Islet of Langerhans (tissue), 1 donor: ENCODE data around the gene CDK6.
A peak's percentile ranks its signal among the peaks of the same experiment; 100 is the strongest.

Source experiments
- FAIRE-seq: peaks from one replicate; lab custom pipeline; 2011; peaks lifted over from hg19 to GRCh38; lab: Jason Lieb, UNC

CDK6 gene

DNA sequence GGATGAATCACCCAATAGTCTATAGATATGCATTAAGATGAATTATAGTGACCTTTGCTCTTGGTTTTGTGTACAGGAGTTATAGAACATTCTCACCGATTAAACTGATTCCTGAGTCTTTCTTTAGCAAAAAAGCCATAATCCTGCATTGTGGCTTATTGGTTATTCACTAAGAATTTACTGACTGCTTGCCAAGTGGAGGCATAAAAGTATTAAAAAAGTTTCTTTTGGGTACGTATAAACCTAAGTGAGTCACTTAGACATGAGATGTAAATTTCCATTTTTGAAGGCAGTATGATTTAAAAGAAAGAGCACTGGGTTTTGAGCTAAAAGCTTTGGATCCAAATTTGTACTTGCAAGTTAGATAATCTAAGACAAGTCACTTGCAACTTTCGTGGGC, 100.7 kb downstream of the CDK6 start:
- FAIRE-seq: no peak

DNA sequence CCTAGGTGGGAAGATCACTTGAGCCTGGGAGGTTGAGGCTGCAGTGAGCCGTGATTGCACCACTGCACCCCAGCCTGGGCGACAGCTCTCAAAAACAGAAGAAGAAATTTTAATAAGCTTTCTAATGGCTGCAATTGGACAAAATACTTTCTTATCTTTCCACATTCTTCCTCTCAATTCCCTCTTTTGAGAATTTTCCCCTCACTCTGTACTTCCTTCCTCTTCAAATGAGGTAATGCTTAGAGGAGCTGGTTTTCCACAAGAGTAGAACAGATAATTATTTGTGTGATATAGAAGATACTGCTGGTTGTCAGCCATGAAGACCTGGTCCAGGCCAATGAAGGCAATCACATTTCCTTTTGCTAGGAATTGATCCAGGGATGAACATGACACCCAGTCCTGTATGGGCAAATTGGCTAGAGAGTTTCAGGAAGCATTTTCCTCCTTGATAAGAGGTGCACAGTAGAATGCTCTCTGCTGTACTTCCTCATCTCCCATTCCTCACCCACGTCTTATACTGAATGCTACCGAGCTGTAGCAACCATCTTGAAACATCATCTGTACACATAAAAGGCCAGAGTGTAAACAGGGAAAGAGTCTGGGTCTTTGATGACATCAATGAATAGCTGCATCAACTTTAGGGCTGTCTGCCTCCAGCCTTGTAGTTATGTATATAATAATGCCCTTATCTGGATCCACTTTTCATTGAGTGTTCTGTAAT, 103.9 kb downstream of the CDK6 start:
- no peak for FAIRE-seq

DNA sequence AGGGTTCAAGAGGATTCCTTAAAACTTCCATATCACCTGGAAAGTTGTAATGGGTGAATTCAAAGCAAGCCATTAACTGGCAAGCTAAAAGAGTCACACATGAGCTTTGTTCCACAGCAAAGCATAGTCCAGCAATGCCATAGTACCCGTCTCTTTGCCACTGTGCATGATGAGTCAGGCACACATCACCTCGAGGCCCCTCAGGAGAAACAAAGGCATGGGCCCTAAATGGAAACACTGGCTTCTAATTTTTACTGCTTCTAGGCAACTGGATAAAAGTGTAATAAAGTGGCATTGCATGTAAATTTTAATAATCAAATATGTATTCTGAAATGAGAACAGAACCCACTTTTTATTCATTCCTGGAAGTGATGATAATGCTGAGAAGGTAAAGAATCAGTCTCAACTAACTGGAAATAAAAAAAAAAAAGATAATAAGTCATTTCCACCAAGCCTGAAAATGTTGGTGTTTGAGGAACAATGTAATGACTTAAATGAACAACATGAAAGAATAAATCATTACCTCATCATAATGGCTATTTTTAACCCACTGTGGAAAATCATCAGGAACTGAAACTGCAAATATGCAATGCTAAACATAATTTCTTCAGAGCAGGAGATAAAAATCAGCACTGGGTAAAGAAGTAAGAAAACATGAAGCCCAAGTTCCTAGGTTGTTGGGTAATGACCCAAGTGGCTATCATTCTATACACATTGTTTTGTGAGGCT, 104.9 kb downstream of the CDK6 start:
- FAIRE-seq: peak; percentile 98

DNA sequence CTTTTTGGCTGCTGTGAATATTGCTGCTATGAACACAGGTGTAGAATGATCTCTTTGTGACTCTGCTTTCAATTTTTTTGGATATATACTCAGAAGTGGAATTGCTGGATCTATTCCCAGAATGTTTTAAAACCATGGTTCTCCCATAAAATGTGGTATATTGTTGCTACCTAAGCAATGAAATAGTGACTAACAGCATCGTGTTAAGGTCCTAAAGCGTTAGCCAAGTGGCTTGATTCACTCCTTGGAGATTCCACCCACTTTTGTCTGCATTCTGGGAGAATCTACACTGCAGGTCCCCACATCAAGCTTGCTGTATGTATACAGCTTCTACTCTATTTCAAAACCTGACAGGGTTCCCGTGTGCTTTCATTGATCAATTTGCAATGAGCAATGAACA, 105.6 kb downstream of the CDK6 start:
- no peak for FAIRE-seq

DNA sequence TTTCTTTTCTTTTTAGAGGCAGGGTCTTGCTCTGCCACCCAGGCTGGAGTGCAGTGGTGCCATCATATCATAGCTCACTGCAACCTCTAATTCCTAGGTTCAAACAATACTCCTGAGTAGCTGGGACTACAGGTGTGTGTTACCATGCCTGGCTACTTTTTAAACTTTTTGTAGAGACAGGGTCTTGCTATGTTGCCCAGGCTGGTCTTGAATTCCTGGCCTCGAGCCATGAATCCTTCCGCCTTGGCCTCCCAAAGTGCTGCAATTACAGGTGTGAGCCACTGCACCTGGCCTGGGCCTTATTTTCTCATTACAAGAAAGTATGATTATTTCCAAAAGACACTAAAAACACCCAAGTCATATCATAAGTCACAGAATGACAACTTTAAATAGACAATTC, 106.6 kb downstream of the CDK6 start:
- no peak for FAIRE-seq

DNA sequence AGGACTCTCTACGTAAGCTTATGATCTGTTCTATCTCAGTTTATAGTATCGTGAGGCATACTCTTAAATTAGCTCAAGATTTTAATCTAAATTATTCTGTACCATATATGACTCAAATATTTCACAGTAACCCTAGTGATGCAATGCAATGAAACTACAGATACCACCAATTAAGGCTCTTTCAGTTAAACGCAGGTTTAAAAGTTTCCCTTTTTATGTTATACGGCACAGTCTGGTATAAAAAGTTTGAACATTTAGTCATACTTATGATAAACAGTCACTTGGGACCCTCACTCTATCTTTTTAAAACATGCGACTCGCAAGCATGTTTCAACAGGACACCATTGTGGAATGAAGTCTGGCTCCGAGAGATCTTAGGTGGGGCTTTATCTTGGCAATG, 107.2 kb downstream of the CDK6 start:
- FAIRE-seq: no peak

DNA sequence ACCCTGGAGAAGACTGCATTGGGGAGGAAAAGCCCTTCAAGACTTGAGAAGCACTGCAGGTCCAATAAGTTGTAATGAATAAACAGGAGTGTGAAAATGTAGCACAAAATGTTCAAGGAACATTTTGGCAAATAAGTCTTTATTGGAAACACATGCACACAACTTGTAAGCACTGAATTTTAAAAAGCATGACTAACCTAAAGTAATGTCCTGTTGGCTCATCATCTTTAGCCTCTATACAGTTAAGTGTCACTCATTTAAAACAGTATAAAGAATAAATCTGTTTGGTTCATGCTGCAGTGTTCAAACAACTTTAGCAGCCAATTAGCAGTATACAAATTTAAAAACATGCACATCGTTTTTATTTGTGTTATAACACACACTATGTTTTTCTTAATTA, 108.6 kb downstream of the CDK6 start:
- no peak for FAIRE-seq

DNA sequence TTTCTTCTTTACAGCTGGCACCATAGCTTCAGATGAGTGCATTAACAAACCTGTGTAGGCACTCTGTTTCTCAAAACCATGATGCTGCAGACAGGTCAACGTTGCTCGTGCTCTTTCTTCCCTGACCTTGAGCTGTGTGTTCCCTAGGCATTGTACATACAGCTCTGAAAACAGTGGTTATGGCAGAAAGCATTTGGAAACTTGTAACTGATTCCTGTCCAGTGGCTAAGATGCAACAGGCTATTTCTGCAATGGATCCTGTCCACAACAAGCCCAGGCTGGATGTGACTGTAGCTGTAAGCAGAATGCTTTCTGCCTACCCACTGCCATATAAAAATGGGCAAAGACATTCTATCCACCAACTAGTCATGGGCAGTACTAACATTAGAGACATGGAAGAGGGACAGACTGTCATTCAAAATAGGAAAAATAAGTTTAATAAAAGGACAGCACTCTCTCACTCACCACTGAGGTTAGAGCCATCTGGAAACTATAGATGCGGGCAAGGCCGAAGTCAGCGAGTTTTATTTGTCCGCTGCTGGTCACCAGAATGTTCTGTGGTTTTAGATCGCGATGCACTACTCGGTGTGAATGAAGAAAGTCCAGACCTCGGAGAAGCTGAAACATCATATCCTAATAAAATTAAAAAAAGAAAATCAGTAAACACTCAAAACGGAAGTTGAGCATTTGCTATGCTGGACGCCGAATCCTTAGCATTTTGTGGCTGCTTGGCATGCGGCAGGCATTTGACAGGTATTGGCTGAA, 111.0 kb downstream of the CDK6 start:
- no peak for FAIRE-seq

DNA sequence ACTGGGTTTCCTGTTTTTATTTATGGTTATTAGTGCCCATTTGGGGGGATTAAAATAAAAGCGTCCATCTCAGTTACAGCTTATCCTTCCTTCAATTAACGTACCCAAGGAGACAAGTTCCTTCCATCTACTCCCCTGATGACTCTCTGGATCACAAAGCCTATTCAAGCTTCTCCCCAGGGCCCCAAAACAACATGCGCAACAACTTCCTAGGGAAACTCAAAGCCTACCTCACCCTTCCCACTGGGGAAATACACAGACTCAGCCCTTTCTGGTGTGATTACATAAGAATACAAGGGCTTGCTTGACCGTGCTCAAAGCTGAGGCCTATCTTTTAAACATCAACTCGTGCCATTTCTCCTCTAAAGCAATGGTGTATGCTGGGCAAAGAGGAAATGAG, 112.4 kb downstream of the CDK6 start:
- FAIRE-seq: no peak

DNA sequence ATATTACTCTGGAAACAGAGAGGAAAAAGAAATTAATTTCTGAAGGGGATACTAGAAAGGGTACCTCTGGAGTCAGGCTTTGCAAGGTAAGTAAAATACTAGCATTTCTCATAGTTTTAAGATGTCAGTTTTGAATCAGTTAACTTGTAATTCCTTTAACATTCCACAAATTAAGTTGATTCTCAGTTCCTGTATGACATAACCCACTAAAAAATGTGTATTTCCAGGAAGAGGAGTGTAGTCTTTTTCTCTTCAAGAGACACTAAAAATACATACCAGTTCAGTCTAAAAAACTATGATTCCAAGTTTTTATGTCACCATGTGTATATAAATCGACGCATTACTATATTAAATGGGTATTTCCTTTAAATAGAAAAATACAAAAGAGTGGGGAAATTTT, 113.2 kb downstream of the CDK6 start:
- peak; percentile 84 for FAIRE-seq

DNA sequence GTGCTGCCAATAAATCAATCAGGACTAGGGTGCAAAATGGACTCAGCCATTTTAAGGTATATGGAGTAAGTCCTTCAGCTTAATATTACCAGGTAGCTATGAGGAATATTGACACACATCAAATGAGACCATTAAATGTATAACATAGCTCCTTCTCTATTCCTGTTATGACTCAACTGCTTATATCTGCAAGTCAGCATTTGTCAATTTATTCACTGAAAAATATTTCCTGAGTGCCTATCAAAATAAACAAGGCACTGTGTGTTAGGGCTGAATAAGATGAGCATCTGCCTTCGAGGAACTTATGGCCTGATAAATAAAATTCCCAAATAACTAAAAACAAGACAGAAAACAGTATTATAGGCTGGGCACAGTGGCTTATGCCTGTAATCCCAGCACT, 113.8 kb downstream of the CDK6 start:
- FAIRE-seq: no peak

DNA sequence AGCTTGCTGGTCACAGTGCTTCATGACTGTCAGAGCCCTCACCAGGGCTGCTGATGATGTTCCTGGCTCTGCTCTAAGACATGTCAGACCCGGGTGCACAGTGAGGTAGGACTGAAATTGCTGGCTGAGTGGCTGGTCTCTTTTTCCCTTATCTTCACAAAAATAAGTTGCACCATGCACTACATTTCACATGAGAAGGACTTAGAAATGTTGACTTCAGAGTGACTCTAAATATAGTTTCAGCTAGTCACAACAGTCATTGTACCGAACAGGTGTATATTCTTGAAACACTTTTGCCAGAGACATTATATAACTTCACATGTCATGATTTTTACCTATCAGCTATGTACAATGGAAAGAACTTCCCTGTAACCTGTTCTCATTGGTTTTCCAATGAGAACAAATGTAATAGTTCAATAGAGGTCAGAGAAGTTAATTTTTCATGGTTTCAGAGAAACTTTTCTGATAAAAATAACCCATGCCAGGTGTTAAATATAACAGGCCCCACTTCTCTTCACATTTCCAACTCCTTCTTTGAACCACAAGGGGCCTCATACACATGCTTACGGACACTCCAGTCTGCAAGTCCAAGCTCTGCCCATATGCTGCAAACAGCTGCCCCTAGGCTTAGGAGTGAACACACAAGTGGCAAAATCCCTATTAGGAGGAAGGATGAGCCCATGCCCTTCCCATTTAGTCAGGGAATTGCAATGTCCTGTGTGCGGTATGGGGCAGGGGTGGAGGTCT, 115.6 kb downstream of the CDK6 start:
- no peak for FAIRE-seq

DNA sequence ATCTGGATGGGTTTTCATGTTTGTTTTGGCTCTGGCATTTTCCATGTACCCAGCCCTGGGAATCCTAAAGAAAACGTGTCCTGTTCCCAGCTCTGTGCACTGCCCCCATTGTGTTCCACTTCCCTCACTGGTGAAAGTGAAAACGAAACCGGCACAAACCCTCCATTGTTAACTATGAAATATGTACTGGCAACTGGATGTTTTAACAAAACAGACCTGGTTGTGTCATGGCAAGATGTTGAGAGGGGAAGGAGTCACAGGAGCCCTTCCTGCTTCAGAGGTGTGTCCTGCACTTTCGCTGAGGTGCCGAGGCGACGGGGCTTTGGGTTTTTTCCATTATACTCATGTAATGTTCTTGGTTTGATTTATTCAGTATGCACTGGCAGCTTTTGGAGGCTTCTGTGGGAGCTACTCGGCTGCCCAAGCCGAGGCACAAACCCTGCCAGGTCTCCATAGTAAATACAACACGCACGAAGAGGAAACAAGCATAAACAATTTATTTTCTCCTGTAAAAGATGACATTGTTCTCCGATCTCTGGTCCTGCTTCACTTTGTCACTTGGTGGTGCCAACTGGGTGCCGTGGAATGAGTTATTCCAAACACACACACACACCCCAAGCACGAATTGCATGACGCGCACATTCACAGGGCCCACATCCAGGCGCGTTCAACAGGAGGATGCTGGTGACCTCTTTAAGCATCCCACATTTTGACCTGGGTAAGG, 118.2 kb downstream of the CDK6 start:
- peak; percentile 62 for FAIRE-seq

DNA sequence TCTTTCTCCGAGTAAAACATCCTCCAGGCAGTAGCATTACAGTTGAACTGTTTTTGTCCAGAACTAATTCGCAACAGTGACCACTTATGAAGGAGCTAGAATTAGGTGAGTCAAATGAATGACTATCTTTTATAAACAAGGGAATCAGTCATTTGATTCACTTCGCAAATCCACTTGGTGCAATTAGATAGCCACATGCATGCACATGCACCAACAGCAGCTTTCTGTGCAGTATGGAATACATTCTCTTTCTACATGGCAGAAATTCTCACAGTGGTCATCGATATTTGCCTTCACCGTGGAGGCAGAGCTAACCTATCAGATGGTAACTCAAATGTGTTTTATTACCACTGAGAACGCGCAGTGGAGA, 118.8 kb downstream of the CDK6 start:
- no peak for FAIRE-seq

DNA sequence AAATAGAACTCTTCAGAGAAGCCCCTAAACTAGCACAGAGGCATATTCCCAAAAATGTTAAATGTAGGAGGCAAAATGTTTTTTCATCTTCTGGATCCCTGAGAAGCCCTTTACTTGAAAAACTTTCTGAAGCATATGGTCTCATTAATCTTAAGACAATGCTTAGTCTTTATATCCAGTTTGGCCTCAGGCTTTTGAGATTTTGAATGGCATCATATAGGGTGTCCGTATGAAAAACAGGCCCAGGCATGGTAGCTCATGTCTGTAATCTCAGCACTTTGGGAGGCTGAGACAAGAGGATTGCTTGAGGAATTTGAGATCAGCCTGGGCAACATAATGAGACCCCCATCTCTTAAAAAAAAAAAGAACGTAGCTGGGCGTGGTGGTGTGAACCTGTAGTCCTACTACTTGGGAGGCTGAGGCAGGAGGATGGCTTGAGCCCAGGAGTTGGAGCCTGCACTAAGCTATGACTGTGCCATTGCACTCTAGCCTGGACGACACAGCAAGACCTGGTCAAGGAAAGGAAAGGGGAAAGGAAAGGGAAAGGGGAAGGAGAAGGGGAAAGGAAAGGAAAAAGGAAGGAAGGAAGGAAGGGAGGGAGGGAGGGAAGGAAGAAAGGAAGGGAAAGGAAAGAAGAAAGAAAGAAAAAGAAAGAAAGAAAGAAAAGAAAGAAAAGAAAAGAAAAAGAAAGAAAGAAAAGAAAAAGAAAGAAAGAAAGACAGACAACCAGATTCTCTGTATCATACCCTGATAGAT, 119.4 kb downstream of the CDK6 start:
- no peak for FAIRE-seq

DNA sequence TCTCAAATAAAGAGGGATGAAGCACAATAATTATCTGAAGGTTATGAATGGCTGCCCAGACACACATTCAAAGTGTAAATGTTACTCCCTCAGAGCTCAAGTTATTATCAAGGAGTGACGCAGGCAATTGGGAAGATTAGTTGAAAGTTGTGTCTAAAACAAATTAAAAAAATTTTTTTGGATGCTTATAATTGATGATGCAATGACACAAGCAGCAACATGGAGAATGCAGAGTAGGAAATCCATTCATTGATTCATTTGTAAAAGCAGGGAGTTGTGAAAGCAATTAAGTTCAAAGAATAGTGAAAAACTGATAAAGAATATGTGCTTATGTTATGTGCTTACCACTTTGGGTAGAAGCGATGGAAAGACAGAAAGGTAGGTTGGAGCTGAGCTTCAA, 120.4 kb downstream of the CDK6 start:
- no peak for FAIRE-seq

DNA sequence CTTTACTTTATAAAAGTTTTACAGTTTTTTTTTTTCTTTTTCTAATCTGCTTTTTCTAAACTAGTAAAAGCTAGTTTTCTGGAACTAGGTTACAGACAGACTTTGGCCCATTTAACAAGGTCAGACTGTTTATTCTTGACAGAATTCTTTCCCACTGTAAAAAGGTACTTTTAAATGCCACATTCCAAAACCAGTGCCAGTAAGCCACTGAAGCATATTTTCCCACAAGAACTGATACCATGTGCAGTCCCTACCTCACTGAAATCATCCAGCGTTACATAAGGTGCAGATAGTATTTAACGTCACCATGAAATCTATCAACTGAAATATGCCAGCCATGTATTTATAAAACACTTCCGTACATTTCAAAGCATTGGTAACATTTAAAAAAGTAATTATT, 121.6 kb downstream of the CDK6 start:
- peak; percentile 5 for FAIRE-seq

DNA sequence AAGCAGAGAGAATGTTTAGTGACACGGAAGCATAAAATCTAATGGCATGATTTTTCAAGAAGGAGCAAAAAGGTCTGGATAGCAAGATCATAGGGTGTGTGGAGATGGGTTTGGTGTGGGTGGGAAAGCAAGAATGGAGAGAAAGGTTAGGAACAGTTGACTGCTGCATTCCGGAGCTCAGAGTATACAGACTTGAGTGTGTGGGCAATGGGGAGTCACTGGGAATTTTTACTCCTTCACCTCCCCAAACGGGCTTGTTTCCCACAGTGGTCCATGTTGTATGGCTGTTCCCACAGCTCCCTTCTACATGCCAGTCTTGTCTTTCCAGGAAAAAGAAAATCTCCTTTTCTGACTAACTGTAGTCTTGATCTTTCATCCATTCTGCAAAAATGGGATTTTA, 122.1 kb downstream of the CDK6 start:
- no peak for FAIRE-seq

DNA sequence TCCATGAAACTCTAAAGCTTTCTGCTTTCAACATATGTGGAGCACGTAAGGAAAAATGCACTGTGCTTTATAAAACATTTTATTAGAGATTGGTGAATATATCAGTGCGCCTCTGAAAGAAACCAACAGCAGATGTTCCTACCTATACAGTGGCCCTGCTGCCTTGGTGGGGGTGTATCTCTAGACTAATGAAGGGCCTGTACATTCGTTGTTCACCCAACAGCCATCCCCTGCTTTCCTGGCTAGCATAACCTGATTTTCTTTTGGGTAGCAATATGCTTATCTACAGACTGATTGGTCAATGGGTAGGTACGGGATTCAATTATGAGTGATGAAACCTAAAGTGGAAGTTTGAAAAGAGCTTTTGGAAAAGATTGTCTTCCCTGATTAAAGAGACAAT, 126.5 kb downstream of the CDK6 start:
- FAIRE-seq: no peak

DNA sequence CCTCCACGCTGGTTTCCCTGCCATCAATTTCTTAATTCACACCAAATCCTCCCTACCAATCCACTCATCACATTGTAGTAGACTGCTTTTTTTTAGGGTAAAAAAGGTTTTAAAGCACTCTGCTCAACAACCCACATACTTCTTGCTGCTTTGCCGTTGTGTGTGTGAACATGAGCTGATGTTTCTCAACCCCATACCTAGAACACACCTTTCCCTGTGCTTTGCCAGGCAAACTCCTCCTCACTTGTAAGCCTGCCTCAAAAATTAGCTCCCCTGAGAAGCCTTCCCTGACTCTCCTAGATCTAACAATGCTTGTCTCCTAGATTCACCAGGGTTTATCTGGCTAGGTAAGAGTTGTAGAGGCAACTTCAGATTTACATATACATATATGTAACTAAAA, 127.2 kb downstream of the CDK6 start:
- no peak for FAIRE-seq
